HepG2 (cell line): ENCODE results near the gene RBM5. TPM values are rescaled to one million over a fixed set of nuclear protein-coding genes. Genes with fewer than 3 reads are reported as not detected.
A peak's percentile ranks its signal among the peaks of the same experiment; 100 is the strongest.

Experiments used
- DNMT1 ChIP-seq: sonication (generic); formaldehyde crosslinking; IDR thresholded peaks from 2 replicates; pipeline ENCODE4 v1.5.1; 2020; ENCODE audit warnings: mild to moderate bottlenecking, missing genetic modification reagents
- ELF1 ChIP-seq: sonication (generic); formaldehyde crosslinking; IDR thresholded peaks from 2 replicates; pipeline ENCODE4 v1.4.0; 2020; ENCODE audit warnings: missing genetic modification reagents
- FOXA1 ChIP-seq, 2 experiments: fragments of 450-650 bp in 1 of 2; sonication (generic) in 1 of 2; formaldehyde crosslinking in 1 of 2; IDR thresholded peaks; 2 replicates each; pipeline versions ENCODE4 v1.4.0 to v1.6.1; 2016 to 2020; ENCODE audit warnings: missing genetic modification reagents in 1 of 2
- FOXK1 ChIP-seq: sonication (generic); formaldehyde crosslinking; IDR thresholded peaks from 2 replicates; pipeline ENCODE4 v1.4.0; 2020; ENCODE audit warnings: low read depth, missing genetic modification reagents, borderline replicate concordance
- HIVEP1 ChIP-seq: sonication (generic); formaldehyde crosslinking; IDR thresholded peaks from 2 replicates; pipeline ENCODE4 v1.4.0; 2020; ENCODE audit warnings: mild to moderate bottlenecking, missing genetic modification reagents
- HNRNPL ChIP-seq: fragments of 200-400 bp; formaldehyde crosslinking; IDR thresholded peaks from 2 replicates; pipeline ENCODE4 v1.6.1; 2017; ENCODE audit warnings: mild to moderate bottlenecking, low read depth, low read length
- KLF13 ChIP-seq: sonication (generic); formaldehyde crosslinking; IDR thresholded peaks from 2 replicates; pipeline ENCODE4 v1.4.0; 2020; ENCODE audit warnings: mild to moderate bottlenecking, missing genetic modification reagents
- MED8 ChIP-seq: sonication (generic); formaldehyde crosslinking; IDR thresholded peaks from 2 replicates; pipeline ENCODE4 v1.8.1; 2023; ENCODE audit warnings: mild to moderate bottlenecking, missing genetic modification reagents; ENCODE audit not compliant: insufficient replicate concordance
- MYNN ChIP-seq: sonication (generic); formaldehyde crosslinking; IDR thresholded peaks from 2 replicates; pipeline ENCODE4 v1.4.0; 2020; ENCODE audit warnings: mild to moderate bottlenecking, low read depth, missing genetic modification reagents
- NRL ChIP-seq: sonication (generic); formaldehyde crosslinking; IDR thresholded peaks from 2 replicates; pipeline ENCODE4 v1.5.0; 2020; ENCODE audit warnings: missing genetic modification reagents, mild to moderate bottlenecking, moderate library complexity, borderline replicate concordance
- SPEN ChIP-seq: sonication (generic); formaldehyde crosslinking; IDR thresholded peaks from 2 replicates; pipeline ENCODE4 v1.5.1; 2020; ENCODE audit warnings: low read depth, mild to moderate bottlenecking, missing genetic modification reagents
- STAG1 ChIP-seq: sonication (generic); formaldehyde crosslinking; IDR thresholded peaks from 2 replicates; pipeline ENCODE4 v1.4.0; 2020; ENCODE audit warnings: missing genetic modification reagents
- TCF7L2 ChIP-seq: IDR thresholded peaks from 2 replicates; pipeline ENCODE4 v1.6.1; 2011; ENCODE audit warnings: mild to moderate bottlenecking, low read depth, low read length, moderate library complexity
- ZKSCAN8 ChIP-seq: IDR thresholded peaks from 2 replicates; pipeline ENCODE4 v1.6.1; 2016; ENCODE audit warnings: borderline replicate concordance, missing genetic modification reagents, missing compliant biosample characterization
- ZNF274 ChIP-seq: sonication (generic); formaldehyde crosslinking; IDR thresholded peaks from 2 replicates; pipeline ENCODE4 v1.5.1; 2020; ENCODE audit warnings: mild to moderate bottlenecking, missing genetic modification reagents
- ZNF563 ChIP-seq: sonication (generic); formaldehyde crosslinking; IDR thresholded peaks from 2 replicates; pipeline ENCODE4 v1.8.0; 2022; ENCODE audit warnings: mild to moderate bottlenecking, moderate library complexity, missing genetic modification reagents
- polyA plus RNA-seq, 8 experiments: library from polyadenylated mRNA; depleted of rRNA in 3 of 8; stranded (reverse) in 7 of 8; unstranded in 1 of 8; fragments of >200 nt; fragmentation: Illumina TruSeq in 4 of 8; extraction: Trizol in 4 of 8; gene quantifications; 2 replicates each; pipeline versions ENCODE4 v1.2.1 to v1.2.3, GENCODE V29; 2011 to 2016; ENCODE audit warnings: low read depth in 4 of 8, missing spikeins in 1 of 8, mixed read lengths in 1 of 8; ENCODE audit not compliant: insufficient read depth in 1 of 8
- total RNA-seq, 5 experiments: library from RNA; depleted of rRNA; stranded (reverse); fragments of >200 nt; fragmentation: Illumina TruSeq; extraction: Trizol; gene quantifications; 2 replicates each; pipeline ENCODE4 v1.2.3, GENCODE V29; 2016; ENCODE audit warnings: low read depth in 1 of 5
- TF ChIP-seq, protein P1 (sequence below), 2 experiments: sonication (generic) in 1 of 2; formaldehyde crosslinking in 1 of 2; IDR thresholded peaks; 2 replicates each; pipeline versions ENCODE4 v1.4.0 to v1.6.1; 2016 to 2020; ENCODE audit warnings: borderline replicate concordance in 1 of 2, low read depth in 1 of 2, mild to moderate bottlenecking in 1 of 2, missing genetic modification reagents in 1 of 2
- TF ChIP-seq, protein P2 (sequence below): sonication (generic); formaldehyde crosslinking; IDR thresholded peaks from 2 replicates; pipeline ENCODE4 v1.8.0; 2022; ENCODE audit warnings: mild to moderate bottlenecking, missing genetic modification reagents
- TF ChIP-seq, protein P3 (sequence below): sonication (generic); formaldehyde crosslinking; IDR thresholded peaks from 2 replicates; pipeline ENCODE4 v1.8.0; 2022; ENCODE audit warnings: missing genetic modification reagents, mild to moderate bottlenecking, borderline replicate concordance

RBM5 gene
- total and polyA plus RNA-seq, 2 of the 13 experiments (the other 11 are each of a cell fraction or from before 2014, with no cell fraction given) = 106 to 204 TPM

DNA sequence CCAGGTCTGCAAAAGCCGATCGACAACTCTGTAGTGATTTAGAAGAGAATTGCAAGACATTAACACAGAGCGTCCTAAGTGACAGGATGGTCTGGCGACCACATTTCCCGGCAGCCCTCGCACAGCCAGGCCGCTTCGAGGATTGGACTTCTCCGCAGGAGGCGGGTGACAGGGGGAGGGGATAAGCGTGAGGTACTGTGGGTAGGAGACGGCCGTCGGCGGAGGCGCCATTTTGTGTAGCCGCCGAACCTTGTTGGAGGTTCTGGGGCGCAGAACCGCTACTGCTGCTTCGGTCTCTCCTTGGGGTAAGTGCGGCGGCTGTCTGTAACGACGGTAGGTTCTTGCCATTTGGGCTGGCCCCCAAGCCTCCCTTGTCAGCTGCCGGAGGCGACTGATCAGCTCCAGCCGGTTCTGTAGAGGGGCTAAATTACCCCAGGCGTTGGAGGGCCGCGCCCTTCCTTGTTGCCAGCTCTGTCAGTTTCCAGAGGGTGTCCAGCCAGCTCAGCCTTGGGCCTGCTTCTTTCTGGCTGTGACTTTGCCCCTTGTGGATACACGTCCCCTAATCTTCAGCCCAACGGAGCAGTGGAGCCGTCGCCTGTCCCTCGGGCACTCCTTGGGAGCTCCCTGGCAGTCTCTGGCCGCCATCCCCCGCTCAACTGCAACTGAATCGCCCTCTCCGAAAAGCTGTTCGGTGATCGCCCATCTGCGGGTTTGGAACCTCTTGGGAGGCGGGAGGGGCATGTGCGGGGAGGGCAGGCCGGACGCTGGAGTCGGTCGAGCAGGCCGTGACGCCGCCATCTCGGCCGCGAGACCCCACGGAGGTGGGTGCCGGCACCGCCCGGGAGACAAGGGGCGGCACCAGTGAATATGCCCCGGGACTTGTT, at the start of gene RBM5 (continued):
- TF ChIP-seq ZNF274 (0 out of 2 replicates have a peak, but pooled peaks have one; percentile 23), MED8 (CRISPR knock-in tag) (no peak), MYNN (CRISPR knock-in tag) (no peak), KLF13 (CRISPR knock-in tag) (no peak), SPEN (CRISPR knock-in tag) (peak; percentile 74), FOXA1 (IDR thresholded peaks at IDR 0.05) (no peak), FOXA1 (CRISPR knock-in tag; IDR thresholded peaks at IDR 0.05) (no peak), HIVEP1 (CRISPR knock-in tag) (peak; percentile 35; the same call in 1 of the 2 replicates), HNRNPL (peak; percentile 53; the same call in 1 of the 2 replicates), DNMT1 (CRISPR knock-in tag) (no peak), ZKSCAN8 (CRISPR knock-in tag) (no peak), NRL (CRISPR knock-in tag) (peak; percentile 76; the same call in 1 of the 2 replicates), TCF7L2 (no peak), FOXK1 (no peak), STAG1 (CRISPR knock-in tag) (no peak), ELF1 (CRISPR knock-in tag) (peak; percentile 38; the same call in 1 of the 2 replicates), ZNF563 (CRISPR knock-in tag) (peak; percentile 81)
- TF ChIP-seq, protein P1, sequence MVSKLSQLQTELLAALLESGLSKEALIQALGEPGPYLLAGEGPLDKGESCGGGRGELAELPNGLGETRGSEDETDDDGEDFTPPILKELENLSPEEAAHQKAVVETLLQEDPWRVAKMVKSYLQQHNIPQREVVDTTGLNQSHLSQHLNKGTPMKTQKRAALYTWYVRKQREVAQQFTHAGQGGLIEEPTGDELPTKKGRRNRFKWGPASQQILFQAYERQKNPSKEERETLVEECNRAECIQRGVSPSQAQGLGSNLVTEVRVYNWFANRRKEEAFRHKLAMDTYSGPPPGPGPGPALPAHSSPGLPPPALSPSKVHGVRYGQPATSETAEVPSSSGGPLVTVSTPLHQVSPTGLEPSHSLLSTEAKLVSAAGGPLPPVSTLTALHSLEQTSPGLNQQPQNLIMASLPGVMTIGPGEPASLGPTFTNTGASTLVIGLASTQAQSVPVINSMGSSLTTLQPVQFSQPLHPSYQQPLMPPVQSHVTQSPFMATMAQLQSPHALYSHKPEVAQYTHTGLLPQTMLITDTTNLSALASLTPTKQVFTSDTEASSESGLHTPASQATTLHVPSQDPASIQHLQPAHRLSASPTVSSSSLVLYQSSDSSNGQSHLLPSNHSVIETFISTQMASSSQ (IDR thresholded peaks at IDR 0.05; ENCODE audit: low read depth) = no peak
- TF ChIP-seq, protein P1 (CRISPR knock-in tag; IDR thresholded peaks at IDR 0.05; ENCODE audit: borderline replicate concordance) = 0 out of 2 replicates have a peak, but pooled peaks have one; percentile 25
- TF ChIP-seq, protein P2, sequence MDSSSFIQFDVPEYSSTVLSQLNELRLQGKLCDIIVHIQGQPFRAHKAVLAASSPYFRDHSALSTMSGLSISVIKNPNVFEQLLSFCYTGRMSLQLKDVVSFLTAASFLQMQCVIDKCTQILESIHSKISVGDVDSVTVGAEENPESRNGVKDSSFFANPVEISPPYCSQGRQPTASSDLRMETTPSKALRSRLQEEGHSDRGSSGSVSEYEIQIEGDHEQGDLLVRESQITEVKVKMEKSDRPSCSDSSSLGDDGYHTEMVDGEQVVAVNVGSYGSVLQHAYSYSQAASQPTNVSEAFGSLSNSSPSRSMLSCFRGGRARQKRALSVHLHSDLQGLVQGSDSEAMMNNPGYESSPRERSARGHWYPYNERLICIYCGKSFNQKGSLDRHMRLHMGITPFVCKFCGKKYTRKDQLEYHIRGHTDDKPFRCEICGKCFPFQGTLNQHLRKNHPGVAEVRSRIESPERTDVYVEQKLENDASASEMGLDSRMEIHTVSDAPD (CRISPR knock-in tag) = no peak
- TF ChIP-seq, protein P3, sequence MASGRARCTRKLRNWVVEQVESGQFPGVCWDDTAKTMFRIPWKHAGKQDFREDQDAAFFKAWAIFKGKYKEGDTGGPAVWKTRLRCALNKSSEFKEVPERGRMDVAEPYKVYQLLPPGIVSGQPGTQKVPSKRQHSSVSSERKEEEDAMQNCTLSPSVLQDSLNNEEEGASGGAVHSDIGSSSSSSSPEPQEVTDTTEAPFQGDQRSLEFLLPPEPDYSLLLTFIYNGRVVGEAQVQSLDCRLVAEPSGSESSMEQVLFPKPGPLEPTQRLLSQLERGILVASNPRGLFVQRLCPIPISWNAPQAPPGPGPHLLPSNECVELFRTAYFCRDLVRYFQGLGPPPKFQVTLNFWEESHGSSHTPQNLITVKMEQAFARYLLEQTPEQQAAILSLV (CRISPR knock-in tag) = no peak; the same call in 1 of the 2 replicates
